Skeletal muscle tissue (tissue), 4 donors: ENCODE results near the gene MCRIP1. TPM values are rescaled to one million over a fixed set of nuclear protein-coding genes. Genes with fewer than 3 reads are reported as not detected.

ENCODE experiments used
- H3K27ac ChIP-seq: one replicate; pipeline ENCODE4 v1.7.0; 2013; ENCODE audit warnings: mild to moderate bottlenecking, low read depth, low read length, inconsistent platforms
- H3K27me3 ChIP-seq, 3 donors: one replicate each; pipeline ENCODE4 v1.7.0; 2013; ENCODE audit warnings: low read length in 3 of 3; ENCODE audit not compliant: control insufficient read depth in 3 of 3, insufficient read depth in 3 of 3
- H3K36me3 ChIP-seq, 3 donors: one replicate each; pipeline ENCODE4 v1.7.0; 2013; ENCODE audit warnings: low read length in 3 of 3; ENCODE audit not compliant: control insufficient read depth in 3 of 3, insufficient read depth in 3 of 3
- H3K4me1 ChIP-seq, 3 donors: one replicate each; pipeline ENCODE4 v1.7.0; 2013; ENCODE audit warnings: low read length in 3 of 3, mild to moderate bottlenecking in 3 of 3; ENCODE audit not compliant: control insufficient read depth in 3 of 3, insufficient read depth in 3 of 3
- H3K4me3 ChIP-seq, 3 donors: one replicate each; pipeline ENCODE4 v1.7.0; 2013; ENCODE audit warnings: low read length in 3 of 3
- H3K9ac ChIP-seq, 3 donors: one replicate each; pipeline ENCODE4 v1.7.0; 2013; ENCODE audit warnings: low read length in 3 of 3, mild to moderate bottlenecking in 3 of 3, moderate library complexity in 2 of 3, low read depth in 1 of 3
- H3K9me3 ChIP-seq, 3 donors: one replicate each; pipeline ENCODE4 v1.7.0; 2013; ENCODE audit warnings: low read length in 3 of 3; ENCODE audit not compliant: control insufficient read depth in 3 of 3
- total RNA-seq: library from RNA; depleted of rRNA; stranded (reverse); fragments of >200 nt; gene quantifications from one replicate; pipeline ENCODE4 v1.2.3, GENCODE V29; 2014
- donor health status: Osteomylitis.

The MCRIP1 gene
- total RNA-seq, 1 donor from 2014 or later: 81.9 TPM

DNA sequence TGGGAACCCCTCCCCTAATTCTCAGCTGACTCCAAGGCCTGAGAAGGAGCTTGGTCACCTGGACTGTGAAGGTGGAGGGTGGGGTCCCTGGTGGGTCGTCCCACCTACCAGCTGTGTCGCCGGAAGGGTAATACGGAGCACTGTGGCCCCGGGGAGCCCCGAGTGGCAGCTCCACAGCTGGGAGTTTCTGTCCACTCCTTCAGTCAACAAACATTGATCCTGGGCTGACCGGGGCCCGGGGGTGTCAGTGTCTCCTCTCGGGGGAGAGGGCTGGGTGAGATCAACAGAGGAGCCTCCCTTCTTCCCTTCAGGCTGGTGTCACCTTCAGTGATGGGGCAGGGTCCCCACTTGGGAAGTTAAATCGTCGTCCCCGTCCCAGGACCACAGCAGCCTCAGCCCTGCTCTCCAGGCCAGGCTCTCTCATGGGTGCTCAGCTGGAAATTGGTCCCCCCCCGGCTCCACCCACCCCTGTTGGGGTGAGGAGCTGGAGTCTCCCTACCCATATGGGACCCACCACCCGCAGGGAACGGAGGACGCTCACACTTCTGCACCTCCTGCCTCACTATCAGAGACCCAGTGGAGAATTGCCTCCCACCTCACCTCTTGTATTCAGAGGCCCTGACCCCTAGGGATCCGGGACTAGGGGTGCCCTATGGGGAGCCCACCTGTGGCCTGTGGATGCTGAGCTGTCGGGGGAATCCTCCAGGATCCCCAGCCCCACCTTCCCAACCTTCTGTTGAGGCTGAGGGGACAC, 27.2 kb downstream of the MCRIP1 start:
- Histone ChIP-seq H3K4me1 (peaks cover 0 to 5% (median 5%) of the 10 kb centered on the region in 3 donors), H3K9ac (no peak overlapping the region), H3K27me3 (peaks cover 80 to 86% (median 81%) of the 10 kb centered on the region in 3 donors), H3K9me3 (no peaks in the 10 kb centered on the region), H3K4me3 (no peak overlapping the region), H3K27ac (no peak overlapping the region), H3K36me3 (no peaks in the 10 kb centered on the region)

GRCh38 chr17:81804559-81805399, 28.3 kb downstream of the MCRIP1 start:
- Histone ChIP-seq H3K4me1 (peaks cover 0 to 5% (median 5%) of the 10 kb centered on the region in 3 donors), H3K27ac (no peak overlapping the region), H3K4me3 (no peak overlapping the region), H3K9ac (peak overlapping the region in 1 of 3 donors; percentile 54), H3K27me3 (peaks cover 72 to 83% (median 76%) of the 10 kb centered on the region in 3 donors), H3K9me3 (no peaks in the 10 kb centered on the region), H3K36me3 (no peaks in the 10 kb centered on the region)

GRCh38 chr17:81803728-81804558, 29.1 kb downstream of the MCRIP1 start, which contains the start of gene GCGR:
TSS of gene GCGR (plus strand) at chr17:81804150. CDS start at chr17:81809019, 4,869 bp downstream.
- H3K4me3 ChIP-seq: no peak within 1 kb of the TSS
- peaks cover 63 to 75% (median 68%) of the 10 kb centered on the region in 3 donors for H3K27me3 ChIP-seq
- H3K9ac ChIP-seq: peak within 1 kb of the TSS in 1 of 3 donors; percentile 54
- H3K27ac ChIP-seq: no peak within 1 kb of the TSS
- H3K4me1 ChIP-seq: peaks cover 0 to 5% (median 5%) of the 10 kb centered on the region in 3 donors
- H3K9me3 ChIP-seq: no peaks in the 10 kb centered on the region
- H3K36me3 ChIP-seq: no peaks in the 10 kb centered on the region

GRCh38 chr17:81802856-81803643, 30.0 kb downstream of the MCRIP1 start:
- no peak overlapping the region for H3K9ac ChIP-seq
- no peak overlapping the region for H3K27ac ChIP-seq
- H3K4me1 ChIP-seq: peaks cover 0 to 5% (median 5%) of the 10 kb centered on the region in 3 donors
- peaks cover 60 to 68% (median 64%) of the 10 kb centered on the region in 3 donors for H3K27me3 ChIP-seq
- H3K9me3 ChIP-seq: no peaks in the 10 kb centered on the region
- no peaks in the 10 kb centered on the region for H3K36me3 ChIP-seq
- H3K4me3 ChIP-seq: no peak overlapping the region

DNA sequence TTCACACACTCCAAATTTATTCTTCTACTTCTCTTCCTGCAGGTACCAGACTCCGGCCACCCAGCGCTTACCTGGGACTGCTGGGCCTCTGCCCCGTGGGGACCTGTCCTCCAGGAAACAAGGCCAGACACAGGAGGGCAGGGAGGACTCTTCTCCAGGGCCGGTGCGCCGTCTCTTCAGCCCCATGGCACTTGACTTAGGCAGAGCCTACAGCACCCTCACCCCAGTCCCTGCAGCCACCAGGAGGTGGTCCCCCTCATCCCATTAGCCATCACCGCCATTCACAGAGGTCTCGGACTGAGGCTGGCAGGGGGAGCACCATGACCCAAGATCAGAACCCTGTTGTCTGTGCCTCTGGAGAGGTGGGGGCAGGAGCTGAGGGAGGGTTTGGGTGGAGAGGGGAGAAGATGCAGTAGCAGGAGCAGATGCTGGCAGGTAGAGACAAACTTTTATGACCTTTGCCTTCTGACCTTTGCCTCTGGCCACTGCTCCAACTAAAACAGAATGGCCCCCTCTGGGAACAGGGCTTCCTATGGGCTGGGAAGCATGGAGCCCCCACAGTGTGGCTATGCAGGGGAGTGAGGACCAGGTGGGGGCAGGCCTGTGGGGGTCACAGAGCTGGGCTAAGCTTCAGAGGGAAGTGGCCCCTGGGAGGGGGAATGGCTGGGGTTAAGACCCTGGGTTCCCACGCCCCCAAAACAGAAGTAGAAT, 30.9 kb downstream of the MCRIP1 start:
- H3K27ac ChIP-seq: no peak overlapping the region
- H3K27me3 ChIP-seq: peaks cover 55 to 60% (median 56%) of the 10 kb centered on the region in 3 donors
- H3K36me3 ChIP-seq: no peaks in the 10 kb centered on the region
- no peak overlapping the region for H3K9ac ChIP-seq
- no peaks in the 10 kb centered on the region for H3K9me3 ChIP-seq
- H3K4me3 ChIP-seq: no peak overlapping the region
- H3K4me1 ChIP-seq: peaks cover 0 to 5% (median 5%) of the 10 kb centered on the region in 3 donors

DNA sequence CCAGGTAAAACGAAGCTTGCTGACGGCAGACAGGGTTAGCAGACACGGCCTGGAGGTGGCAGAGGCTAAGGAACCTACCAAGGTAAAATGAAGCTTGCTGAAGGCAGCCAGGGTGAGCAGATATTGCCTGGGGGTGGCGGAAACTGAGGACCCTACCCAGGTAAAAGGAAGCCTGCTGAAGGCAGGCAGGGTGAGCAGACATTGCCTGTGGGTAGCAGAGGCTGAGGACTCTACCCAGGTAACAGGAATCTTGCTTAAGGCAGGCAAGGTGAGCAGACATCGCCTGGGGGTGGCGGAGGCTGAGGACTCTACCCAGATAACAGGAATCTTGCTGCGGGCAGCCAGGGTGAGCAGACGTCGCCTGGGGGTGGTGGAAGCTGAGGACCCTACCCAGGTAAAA, 31.8 kb downstream of the MCRIP1 start:
- no peak overlapping the region for H3K27ac ChIP-seq

DNA sequence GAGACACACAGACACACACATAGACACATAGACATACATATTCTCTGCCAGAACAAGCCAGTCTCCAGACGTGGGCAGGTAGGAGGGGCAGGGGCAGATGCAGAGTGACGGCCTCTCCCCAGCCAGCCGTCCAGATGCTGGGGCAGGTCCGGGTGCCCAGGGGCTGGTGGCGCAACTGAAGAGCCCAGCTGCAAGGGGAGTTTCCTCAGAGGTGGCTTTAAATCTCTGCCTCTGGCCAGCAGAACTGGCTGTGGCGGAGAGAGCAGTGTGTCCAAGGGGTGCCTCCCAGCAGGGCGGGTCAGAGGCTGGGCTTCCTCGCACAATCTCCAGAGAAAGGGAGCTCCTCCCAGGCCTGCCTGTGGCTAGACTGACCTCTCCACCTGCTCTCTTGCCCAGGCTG, 38.6 kb downstream of the MCRIP1 start:
- Histone ChIP-seq H3K27ac (no peak overlapping the region), H3K27me3 (peaks cover 24 to 27% (median 26%) of the 10 kb centered on the region in 3 donors), H3K4me3 (no peak overlapping the region), H3K9ac (no peak overlapping the region), H3K36me3 (no peaks in the 10 kb centered on the region), H3K9me3 (no peaks in the 10 kb centered on the region), H3K4me1 (no peaks in the 10 kb centered on the region)

More for the DNA sequence above, 31.8 kb downstream of the MCRIP1 start:
- Histone ChIP-seq H3K4me3 (no peak overlapping the region), H3K9ac (no peak overlapping the region), H3K36me3 (no peaks in the 10 kb centered on the region), H3K9me3 (no peaks in the 10 kb centered on the region), H3K27me3 (peaks cover 47 to 52% (median 48%) of the 10 kb centered on the region in 3 donors), H3K4me1 (peaks cover 0 to 5% (median 5%) of the 10 kb centered on the region in 3 donors)

- H3K4me1 ChIP-seq: no peaks in the 10 kb centered on the region
- H3K36me3 ChIP-seq: no peaks in the 10 kb centered on the region
- H3K9me3 ChIP-seq: no peaks in the 10 kb centered on the region
- peaks cover 24 to 27% (median 26%) of the 10 kb centered on the region in 3 donors for H3K27me3 ChIP-seq
- no peak overlapping the region for H3K4me3 ChIP-seq
- H3K9ac ChIP-seq: peak overlapping the region in 1 of 3 donors; percentile 7
- no peak overlapping the region for H3K27ac ChIP-seq
Observed at GRCh38 chr17:81794074-81794476, 39.0 kb downstream of the MCRIP1 start.
